GM19463 (cell line): Measurements from ENCODE around the gene CACNG8.

Experiments
- ATAC-seq: cut with Tn5 transposase; IDR thresholded peaks from one replicate; pipeline ENCODE4 v1.9.1; 2021; ENCODE audit warnings: mild to moderate bottlenecking, moderate library complexity; ENCODE audit not compliant: unreplicated experiment

The CACNG8 gene

GRCh38 chr19:53992211-53992610 lies 29.5 kb downstream of the CACNG8 start:
- ATAC-seq, result no peak

- no peak for ATAC-seq
Measured at GRCh38 chr19:53992815-53993214, 30.1 kb downstream of the CACNG8 start.

- ATAC-seq, result no peak
Measured at GRCh38 chr19:53993448-53993847, 30.7 kb downstream of the CACNG8 start.

GRCh38 chr19:53994811-53995210 lies 32.1 kb downstream of the CACNG8 start:
- ATAC-seq, result no peak

GRCh38 chr19:53998223-53998622 lies 35.5 kb downstream of the CACNG8 start:
- no peak for ATAC-seq

GRCh38 chr19:53999694-54000093 lies 37.0 kb downstream of the CACNG8 start:
- no peak for ATAC-seq

- ATAC-seq, result no peak
Measured at GRCh38 chr19:54001496-54001895, 38.8 kb downstream of the CACNG8 start.

- no peak for ATAC-seq
Measured at GRCh38 chr19:54002495-54003315, 40.0 kb downstream of the CACNG8 start.

GRCh38 chr19:54009440-54009839 lies 46.7 kb downstream of the CACNG8 start:
- ATAC-seq, result no peak

- no peak for ATAC-seq
Measured at GRCh38 chr19:54010474-54010873, 47.7 kb downstream of the CACNG8 start.

- ATAC-seq, result no peak
Measured at GRCh38 chr19:54011507-54012211, 48.9 kb downstream of the CACNG8 start.

- no peak for ATAC-seq
Measured at GRCh38 chr19:54013866-54014265, 51.1 kb downstream of the CACNG8 start.

GRCh38 chr19:54014920-54015560 lies 52.3 kb downstream of the CACNG8 start:
- ATAC-seq, result no peak

- no peak for ATAC-seq
Measured at GRCh38 chr19:54017261-54017660, 54.5 kb downstream of the CACNG8 start.

GRCh38 chr19:54021363-54021762 lies 58.6 kb downstream of the CACNG8 start:
- ATAC-seq, result no peak

- ATAC-seq, result no peak
Measured at GRCh38 chr19:54021932-54022331, 59.2 kb downstream of the CACNG8 start.

GRCh38 chr19:54023191-54023590 lies 60.5 kb downstream of the CACNG8 start:
- no peak for ATAC-seq

- ATAC-seq, result no peak
Measured at GRCh38 chr19:54024660-54025059, 61.9 kb downstream of the CACNG8 start.

GRCh38 chr19:54026656-54027055 lies 63.9 kb downstream of the CACNG8 start:
- ATAC-seq, result no peak

GRCh38 chr19:54029301-54029700 lies 66.6 kb downstream of the CACNG8 start:
- ATAC-seq, result no peak

- ATAC-seq, result no peak
Measured at GRCh38 chr19:54029930-54030490, 67.3 kb downstream of the CACNG8 start.
